Activated effector memory CD4-positive, alpha-beta T cell treated with Interleukin-2 at 50 U/mL for 16 hours (primary cell): ENCODE results near the gene ACTN2.

ENCODE experiments used
- DNase-seq: peaks from one replicate; pipeline ENCODE4 v3.0.0-alpha.2; 2020

The ACTN2 gene

GRCh38 chr1:236744533-236744932 lies 58.2 kb downstream of the ACTN2 start:
- DNase-seq, result no peak

DNA sequence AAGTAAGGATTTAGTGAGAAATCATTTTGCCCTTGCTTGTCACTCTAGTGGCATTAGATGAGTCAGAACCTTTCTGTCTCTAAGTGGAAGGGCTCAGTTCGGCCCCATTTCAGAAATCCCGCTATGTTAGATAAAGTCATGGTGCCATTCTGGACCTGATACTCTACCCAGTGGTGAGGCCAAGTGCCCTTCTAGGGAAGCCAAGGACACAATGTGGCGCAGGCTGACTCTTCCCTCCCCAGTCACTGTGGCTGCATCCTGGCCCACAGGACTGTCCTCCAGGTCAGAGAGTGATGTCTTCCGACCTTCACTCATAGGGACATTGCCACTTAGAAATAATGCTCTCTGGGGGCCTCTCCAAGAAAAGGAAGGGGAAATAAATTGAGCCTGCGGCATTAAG lies 60.5 kb downstream of the ACTN2 start:
- DNase-seq, result no peak

DNA sequence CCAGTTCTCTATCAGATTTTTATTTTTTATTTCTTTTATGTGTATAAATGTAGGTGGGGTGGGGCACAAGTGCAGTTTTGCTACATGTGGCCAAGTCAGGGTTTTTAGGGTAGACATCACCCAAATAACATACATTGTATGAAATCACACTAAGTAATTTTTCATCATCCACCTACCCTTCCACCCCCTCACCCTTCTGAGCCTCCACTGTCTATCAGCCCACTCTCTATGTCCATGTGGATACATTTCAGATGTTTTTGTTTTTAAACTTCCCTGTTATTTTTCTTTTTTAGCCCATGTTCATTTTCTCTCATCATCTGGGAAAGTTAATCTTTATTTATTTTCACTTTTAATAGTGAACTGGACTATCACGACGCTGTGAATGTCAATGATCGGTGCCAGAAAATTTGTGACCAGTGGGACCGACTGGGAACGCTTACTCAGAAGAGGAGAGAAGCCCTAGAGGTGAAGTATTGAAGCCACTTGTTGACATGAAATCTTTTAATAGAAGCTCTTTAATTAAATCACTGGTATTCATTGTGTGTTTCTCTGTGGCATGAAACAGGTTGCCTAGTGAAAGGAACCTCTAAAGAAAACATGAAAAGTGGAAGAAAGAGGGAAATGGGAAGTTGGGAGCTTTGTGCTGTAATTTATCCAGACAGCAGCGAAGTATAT lies 61.1 kb downstream of the ACTN2 start:
- no peak for DNase-seq

DNA sequence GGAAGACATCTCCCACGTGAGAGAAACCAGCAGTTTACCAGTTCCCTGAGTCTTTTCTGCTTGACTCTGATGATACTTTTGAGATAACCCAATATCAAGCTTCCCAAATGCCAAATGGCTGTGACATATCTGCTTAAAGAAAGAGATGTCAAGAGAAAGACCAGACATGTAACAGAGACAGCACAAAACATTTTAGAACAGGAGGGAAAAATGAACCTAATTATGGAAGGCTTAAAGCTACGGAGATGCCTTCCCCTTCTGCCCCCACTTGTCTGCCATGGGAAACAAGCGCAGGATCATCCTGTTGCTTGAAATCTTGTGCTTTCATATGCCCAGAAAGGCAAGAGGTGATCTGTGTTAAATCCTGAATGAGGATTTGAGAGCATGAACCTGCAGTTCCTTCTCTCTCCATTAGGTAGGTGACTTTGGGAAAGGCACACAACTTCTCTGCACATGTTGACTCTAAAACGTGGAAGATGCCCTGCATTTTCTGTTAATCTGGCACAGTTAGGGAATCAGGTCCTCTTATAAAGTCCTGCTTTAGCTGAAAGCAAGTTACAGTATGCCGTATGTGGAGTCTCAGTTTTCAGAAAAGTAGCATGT lies 62.1 kb downstream of the ACTN2 start:
- DNase-seq, result no peak

DNA sequence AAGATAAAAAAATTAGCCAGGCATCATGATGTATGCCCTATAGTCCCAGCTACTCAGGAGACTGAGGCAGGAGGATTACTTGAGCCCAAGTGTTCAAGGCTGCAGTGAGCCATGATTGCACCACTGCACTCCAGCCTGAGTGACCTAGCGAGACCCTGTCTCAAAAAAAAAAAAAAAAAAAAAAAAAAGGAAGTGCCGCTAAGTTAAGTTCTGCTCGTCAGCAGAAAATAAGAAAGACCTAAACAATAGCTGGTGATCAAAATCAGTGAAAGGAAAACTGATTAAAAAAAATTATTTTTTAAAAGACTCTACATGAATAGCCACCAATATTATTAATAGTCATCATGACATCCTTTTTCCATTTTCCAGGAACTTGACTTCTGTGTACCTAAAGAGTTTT lies 64.6 kb downstream of the ACTN2 start:
- no peak for DNase-seq

- DNase-seq, result no peak
These were observed 65.1 kb downstream of the ACTN2 start for GRCh38 chr1:236751385-236751784.

DNA sequence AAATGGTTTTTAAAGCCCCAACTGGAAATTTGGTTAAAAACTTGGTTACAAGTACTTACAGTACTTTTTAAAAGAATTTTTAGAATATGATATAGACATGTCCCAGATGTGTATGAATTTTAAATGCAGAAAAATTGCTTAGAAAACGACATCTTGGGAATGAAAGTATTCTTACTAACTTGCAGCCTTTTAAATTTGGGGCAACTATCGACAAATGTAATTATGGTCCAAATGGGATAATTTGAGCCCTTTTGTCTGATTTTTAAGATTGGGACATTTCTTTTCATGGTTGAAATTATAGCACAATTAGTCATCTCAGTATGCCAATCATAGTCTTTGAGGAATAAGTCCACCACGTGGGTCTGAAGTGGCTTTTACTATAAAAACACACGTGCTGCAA lies 65.6 kb downstream of the ACTN2 start:
- DNase-seq, result no peak

DNA sequence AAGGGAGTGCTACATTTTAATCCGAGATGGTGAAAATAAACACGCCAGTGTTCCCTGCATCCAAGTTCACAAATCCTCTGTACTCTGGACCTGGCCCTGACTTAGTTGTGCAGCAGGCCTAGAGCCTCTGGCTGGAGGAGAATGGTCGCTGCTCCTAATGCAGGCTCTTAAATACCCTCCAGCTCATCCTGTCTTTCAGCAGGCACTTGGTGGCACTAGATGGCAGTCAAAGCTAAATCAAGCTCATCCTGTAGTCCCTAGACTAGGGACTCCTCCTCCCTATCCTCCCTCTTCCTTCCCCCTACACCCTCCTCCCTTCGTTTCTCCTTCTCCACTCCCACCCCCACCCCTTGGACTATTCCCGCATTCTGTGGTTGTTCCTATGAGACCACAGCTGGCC lies 67.2 kb downstream of the ACTN2 start:
- no peak for DNase-seq

- no peak for DNase-seq
These were observed 67.7 kb downstream of the ACTN2 start for GRCh38 chr1:236753964-236754363.

GRCh38 chr1:236754525-236755210 lies 68.4 kb downstream of the ACTN2 start:
- DNase-seq, result no peak

- DNase-seq, result no peak
These were observed 71.3 kb downstream of the ACTN2 start for GRCh38 chr1:236757640-236758039.

GRCh38 chr1:236759252-236759859 lies 73.1 kb downstream of the ACTN2 start:
- no peak for DNase-seq

- no peak for DNase-seq
These were observed 74.2 kb downstream of the ACTN2 start for GRCh38 chr1:236760480-236760879.

GRCh38 chr1:236760986-236761385 lies 74.7 kb downstream of the ACTN2 start:
- DNase-seq, result no peak

- no peak for DNase-seq
These were observed 75.3 kb downstream of the ACTN2 start for GRCh38 chr1:236761397-236762132.

- DNase-seq, result no peak
These were observed 76.1 kb downstream of the ACTN2 start for GRCh38 chr1:236762410-236762809.

DNA sequence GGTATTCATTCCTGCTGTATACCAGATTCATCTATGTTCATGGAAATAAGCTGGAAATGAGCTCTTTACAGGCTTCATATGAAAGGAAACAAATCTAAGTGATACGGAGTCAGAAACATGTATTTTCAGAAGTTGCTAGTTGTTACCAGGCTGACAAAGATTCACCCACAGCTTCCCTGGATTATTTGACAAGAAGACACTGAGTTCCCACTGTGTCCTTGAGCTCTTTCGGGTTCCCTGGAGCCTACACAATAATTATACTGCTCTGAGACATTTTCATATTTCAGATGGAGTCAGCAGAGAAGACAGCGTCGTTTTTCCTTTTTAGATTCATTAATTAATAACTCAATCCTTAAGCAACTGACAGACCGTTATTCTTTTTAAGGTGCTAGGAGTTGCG lies 79.5 kb downstream of the ACTN2 start:
- no peak for DNase-seq

- no peak for DNase-seq
These were observed 80.2 kb downstream of the ACTN2 start for GRCh38 chr1:236766506-236766905.

DNA sequence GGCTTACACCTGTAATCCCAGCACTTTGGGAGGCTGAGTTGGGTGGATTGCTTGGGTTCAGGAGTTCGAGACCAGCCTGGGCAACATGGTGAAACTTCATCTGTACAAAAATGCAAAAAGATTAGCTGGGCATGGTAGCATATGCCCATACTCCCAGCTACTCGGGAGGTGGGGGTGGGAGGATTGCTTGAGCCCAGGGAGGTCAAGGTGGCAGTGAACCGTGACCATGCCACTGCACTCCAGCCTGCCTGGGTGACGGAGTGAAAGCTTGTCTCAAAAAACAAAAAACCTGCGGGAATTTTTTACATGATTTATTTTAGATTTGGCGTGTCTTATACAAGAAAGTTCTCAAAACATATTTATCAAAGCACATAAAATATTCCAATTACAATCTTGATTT lies 81.0 kb downstream of the ACTN2 start:
- DNase-seq, result no peak

DNA sequence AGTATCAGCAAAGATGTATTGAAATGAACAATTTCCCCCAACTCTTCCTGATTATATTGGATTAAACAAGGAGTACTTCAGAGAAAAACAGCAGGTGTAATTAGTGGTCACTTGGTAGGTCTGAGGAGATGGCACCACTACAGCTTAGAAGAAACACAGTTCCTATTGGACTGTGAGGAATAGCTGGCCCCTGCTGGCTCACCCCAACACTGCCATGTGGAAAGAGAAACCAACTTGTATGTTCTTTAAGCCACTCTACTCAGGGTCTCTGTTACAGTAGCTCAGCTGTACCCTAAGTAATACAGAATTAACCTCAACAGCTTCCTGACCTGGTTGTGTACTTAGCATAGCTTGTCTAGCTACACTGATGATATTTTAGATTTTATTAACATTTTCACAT lies 82.3 kb downstream of the ACTN2 start:
- DNase-seq, result no peak

GRCh38 chr1:236773919-236774318 lies 87.6 kb downstream of the ACTN2 start:
- DNase-seq, result no peak

- no peak for DNase-seq
These were observed 88.6 kb downstream of the ACTN2 start for GRCh38 chr1:236774926-236775325.

- no peak for DNase-seq
These were observed 93.0 kb downstream of the ACTN2 start for GRCh38 chr1:236779312-236779711.
